NCI-H1694 (cell line): ENCODE data around the gene CTNND2.

ENCODE experiments used
- DNase-seq: peaks from one replicate; lab custom pipeline; 2025; lab: John Stamatoyannopoulos, UW

CTNND2 gene

GRCh38 chr5:11522796-11523195 lies 381.4 kb downstream of the CTNND2 start:
- DNase-seq: no peak

GRCh38 chr5:11520241-11520930 lies 383.9 kb downstream of the CTNND2 start:
- DNase-seq: peak; percentile 22

GRCh38 chr5:11519236-11519635 lies 385.0 kb downstream of the CTNND2 start:
- DNase-seq: no peak

GRCh38 chr5:11518676-11519075 lies 385.6 kb downstream of the CTNND2 start:
- no peak for DNase-seq

- no peak for DNase-seq
Observed at GRCh38 chr5:11514705-11515432, 389.4 kb downstream of the CTNND2 start.

GRCh38 chr5:11511878-11512277 lies 392.4 kb downstream of the CTNND2 start:
- no peak for DNase-seq

- DNase-seq: no peak
Observed at GRCh38 chr5:11510889-11511288, 393.4 kb downstream of the CTNND2 start.

- no peak for DNase-seq
Observed at GRCh38 chr5:11509793-11510192, 394.5 kb downstream of the CTNND2 start.

GRCh38 chr5:11507156-11507910 lies 396.9 kb downstream of the CTNND2 start:
- no peak for DNase-seq

- no peak for DNase-seq
Observed at GRCh38 chr5:11504886-11505193, 399.4 kb downstream of the CTNND2 start.

- DNase-seq: no peak
Observed at GRCh38 chr5:11504065-11504885, 400.0 kb downstream of the CTNND2 start.

- no peak for DNase-seq
Observed at GRCh38 chr5:11502783-11503182, 401.5 kb downstream of the CTNND2 start.

- no peak for DNase-seq
Observed at GRCh38 chr5:11497651-11498050, 406.6 kb downstream of the CTNND2 start.

- no peak for DNase-seq
Observed at GRCh38 chr5:11496137-11496719, 408.0 kb downstream of the CTNND2 start.

GRCh38 chr5:11494340-11494739 lies 409.9 kb downstream of the CTNND2 start:
- peak; percentile 36 for DNase-seq

GRCh38 chr5:11491404-11492075 lies 412.7 kb downstream of the CTNND2 start:
- DNase-seq: peak; percentile 4

GRCh38 chr5:11483630-11484029 lies 420.6 kb downstream of the CTNND2 start:
- no peak for DNase-seq

GRCh38 chr5:11482011-11482410 lies 422.2 kb downstream of the CTNND2 start:
- DNase-seq: no peak

GRCh38 chr5:11477786-11478185 lies 426.5 kb downstream of the CTNND2 start:
- no peak for DNase-seq

GRCh38 chr5:11476866-11477265 lies 427.4 kb downstream of the CTNND2 start:
- no peak for DNase-seq

- DNase-seq: no peak
Observed at GRCh38 chr5:11468334-11469039, 435.8 kb downstream of the CTNND2 start.
